GM18870 (cell line): ENCODE data around the gene E2F8.

Source experiments
- ATAC-seq: cut with Tn5 transposase; IDR thresholded peaks from one replicate; pipeline ENCODE4 v1.9.1; 2021; ENCODE audit warnings: moderate library complexity; ENCODE audit not compliant: unreplicated experiment

The E2F8 gene

DNA sequence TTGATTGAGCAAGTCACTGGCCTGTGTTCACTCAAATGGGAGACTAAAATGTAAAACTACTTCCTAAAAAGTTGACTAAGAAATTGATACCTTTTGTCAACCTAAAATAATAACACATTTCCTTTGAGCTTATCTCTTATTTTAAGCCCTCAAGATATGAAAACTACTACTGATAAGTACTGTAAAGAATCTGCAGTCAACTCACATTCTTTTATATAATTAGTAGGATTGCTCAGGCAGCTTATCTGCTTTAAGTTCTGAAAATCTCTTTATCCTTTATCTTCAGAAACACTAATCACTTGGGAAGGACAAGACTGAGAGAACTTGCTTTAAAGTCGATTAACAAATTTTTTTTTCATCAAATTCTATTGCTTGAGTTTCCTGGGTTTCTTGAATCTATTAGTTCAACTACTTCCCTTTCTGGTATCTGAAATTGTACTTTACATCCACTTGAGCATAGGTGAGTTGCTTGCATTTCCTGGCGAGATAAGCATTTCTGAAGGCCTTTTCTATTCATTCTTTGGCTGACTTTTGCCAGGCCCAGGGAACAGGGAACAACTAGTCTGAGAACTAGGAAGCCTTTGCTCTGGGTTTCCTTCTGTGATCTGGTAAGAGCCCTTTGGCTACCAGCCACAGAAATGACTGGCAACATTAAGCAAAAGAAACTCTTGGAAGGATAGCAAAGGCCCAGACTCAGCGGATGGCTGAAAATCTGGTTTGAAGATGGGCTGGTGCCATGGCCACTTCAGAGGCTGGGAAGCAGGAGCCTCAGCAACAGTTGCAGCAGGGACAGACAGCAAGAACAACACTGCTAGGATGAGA is 19.6 kb downstream of the E2F8 start:
- no peak for ATAC-seq

DNA sequence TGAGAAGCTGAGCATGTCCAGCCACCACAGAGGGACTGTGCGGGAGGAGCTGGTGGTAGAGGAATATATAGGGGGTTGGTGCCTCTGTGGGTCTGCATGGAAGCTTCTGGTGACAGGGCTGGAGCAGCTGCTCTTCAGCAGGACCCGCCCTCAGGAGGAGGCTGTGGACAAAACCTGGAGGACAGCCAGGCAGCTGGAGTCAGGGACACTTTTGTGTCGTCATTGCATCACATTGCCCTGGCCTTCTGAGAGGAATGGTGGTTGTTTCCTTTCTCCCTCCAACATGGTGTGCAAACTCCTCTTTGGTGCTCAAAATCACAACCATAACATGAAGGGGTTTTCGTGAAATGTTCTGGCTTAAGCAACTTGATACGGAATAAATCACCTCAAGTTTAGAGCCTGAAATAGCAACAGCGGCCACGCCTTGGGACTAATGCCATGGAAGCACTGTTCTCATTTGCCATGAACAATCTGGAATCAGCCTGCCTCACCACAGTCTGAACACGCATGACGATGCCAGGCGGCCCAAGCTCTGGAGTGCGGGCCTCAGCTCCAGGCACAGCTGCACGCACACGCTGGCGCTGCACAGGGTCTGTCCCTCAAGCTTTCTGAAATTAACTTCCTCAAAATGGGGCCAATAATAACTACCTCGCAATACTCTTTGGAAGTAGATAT is 21.8 kb downstream of the E2F8 start:
- no peak for ATAC-seq

DNA sequence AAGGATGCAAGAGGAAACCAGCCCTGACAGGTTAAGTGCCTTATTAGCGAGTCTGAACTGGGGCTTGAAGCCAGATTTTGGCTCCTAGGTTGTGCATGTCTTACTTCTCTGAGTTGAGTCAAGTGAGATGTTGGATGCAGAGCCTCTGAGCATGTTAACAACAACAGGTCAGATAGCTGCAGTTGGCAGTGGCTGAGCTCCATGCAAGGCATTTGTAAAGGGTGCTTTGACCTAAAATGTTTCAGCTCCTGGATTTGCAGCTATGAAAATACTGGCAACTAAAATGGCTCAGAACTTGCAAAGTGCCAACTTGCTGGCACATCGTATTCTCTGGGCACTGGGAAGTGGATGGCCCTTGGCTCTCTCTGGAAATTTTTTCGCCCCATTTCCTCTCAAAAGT is 22.5 kb downstream of the E2F8 start:
- ATAC-seq = no peak

DNA sequence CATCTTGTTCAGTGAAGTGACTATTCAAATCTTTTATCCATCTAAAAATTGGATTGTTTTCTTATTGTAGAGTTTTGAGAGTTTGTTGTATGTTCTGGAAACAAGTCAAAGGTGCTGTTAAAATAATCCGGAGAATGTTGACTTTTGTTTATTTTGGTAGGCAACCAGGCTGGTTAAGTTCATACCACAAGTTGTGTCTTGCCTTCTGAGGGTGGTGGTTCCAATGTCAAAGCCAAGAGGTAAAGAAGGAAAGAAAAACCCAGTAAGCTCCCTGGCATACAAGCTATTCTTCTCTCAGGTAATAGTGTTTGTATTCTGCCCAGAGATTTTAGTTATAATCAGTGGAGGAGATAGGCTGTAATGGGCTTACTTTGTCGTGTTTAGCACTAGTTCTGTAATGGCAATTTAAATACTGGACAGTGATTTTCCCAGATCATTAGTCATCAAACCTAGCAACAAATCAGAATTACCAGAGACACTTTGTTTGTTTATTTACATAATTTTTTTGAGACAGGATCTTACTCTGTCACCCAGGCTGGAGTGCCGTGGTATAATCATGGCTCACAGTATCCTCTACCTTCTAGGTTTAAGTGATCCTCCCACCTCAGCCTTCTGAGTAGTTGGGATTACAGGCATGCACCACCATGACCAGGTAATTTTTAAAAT is 23.9 kb downstream of the E2F8 start:
- no peak for ATAC-seq

DNA sequence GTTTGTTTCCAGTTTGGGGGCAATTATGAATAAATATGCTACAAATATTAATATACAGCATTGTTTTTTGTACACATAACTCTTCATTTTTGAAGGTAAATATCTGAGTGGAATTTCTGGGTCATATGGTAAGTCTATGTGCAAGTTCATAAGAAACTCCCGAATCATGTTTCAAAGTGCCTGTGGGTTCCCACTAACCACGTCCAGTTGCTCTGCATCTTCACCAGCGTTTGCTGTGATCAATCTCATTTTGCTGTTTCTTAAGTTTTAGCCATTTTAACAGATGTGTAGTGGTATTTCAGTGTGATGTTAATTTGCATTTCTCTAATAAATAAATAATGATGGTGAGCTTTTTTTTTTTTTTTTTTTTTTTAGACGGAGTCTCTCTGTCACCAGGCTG is 24.7 kb downstream of the E2F8 start:
- ATAC-seq = no peak

DNA sequence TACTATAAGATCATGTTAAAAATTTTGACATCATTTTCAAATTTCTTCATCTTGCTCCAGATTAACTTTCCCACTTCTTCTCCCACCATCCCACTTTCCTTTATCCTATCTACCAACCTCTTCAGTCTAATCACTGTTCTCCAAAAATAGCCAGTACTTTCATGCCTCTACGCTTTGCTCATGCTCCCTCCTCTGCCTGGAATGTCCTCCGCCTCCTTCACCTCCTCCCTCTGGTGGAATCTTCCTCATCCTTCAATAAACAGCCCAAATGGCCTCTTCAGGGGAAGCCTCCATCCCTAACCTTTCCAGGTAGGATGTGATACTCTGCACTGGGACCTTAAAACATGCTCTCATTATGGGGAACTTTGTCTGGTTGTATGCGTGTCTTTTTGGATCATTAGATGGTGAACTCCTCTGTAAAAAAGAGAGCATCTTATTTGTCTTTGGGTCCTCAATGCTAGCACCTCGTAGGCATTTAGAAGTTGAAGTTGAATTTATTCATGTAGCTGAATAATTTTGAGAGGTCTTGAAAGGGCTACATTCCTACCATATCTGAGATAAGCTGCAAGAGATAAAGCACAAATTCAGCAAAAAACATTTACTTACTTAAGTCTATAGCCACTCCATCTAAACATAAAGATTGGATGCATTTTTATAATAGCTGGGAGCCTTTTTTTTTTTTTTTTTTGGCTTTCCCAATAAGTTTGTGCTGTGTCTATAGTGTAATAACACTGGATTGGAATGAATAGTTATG is 31.0 kb downstream of the E2F8 start:
- no peak for ATAC-seq

DNA sequence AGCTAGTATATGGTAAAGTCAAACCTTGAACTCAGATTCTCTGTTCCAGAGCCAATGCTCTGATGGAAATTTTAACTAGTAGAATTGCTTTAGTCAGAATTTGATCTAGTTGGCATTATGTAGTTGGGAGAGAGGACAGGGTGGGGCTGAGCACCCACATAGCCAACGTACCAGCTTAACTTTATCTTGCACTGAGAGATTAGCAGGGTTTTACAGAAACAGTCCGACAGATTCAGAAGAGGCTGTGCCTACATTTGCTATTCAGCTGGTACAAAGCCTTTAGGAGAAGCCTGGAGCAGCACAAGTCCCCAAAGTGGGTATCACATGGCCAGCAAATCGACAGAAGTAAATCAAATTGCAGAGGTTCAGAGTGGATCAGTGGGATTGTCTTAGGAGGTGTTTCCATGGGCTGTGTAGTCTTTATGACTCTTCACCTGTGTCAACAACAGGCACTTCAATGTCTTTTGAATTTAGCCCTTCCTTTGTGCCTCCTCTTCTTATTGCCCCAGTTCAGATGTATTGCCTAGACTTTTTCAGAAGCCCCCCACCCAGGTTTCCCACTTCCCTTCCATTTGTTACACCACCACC is 31.7 kb downstream of the E2F8 start:
- no peak for ATAC-seq

DNA sequence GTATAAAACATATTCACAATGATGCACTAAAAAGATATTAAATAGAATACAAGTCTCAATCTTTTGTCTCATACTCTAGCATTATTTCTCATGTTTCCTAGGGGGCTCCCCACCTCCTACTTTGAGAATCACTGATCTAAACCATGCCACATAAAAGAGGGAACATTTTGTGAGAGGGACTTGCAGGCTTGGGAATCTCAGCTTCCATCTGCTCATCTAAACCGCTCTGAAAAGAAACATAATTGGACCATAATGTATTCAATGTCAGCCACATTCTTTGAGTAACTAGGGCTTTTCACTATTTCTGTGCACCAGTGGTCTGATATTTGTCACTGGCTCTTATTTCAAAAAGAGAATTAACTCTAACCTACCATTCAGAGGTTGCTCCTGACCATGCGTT is 32.6 kb downstream of the E2F8 start:
- ATAC-seq = no peak

DNA sequence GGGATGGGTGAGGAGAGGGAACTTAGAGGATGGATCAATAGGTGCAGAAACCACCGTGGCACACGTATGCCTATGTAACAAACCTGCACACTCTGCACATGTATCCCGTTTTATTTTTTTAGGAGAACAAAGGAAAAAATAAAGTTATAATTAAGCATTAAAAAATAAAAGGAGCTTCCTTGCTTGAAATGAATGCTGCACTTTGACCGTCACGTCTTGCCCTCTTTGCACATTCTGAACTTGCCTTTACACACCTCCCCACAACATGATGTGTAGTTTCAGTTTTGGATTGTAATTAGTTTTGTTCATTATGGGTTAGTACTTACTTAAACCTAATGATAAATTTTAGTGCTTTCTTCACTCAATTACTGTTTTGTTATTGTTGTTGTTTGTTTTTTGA is 35.9 kb downstream of the E2F8 start:
- no peak for ATAC-seq

DNA sequence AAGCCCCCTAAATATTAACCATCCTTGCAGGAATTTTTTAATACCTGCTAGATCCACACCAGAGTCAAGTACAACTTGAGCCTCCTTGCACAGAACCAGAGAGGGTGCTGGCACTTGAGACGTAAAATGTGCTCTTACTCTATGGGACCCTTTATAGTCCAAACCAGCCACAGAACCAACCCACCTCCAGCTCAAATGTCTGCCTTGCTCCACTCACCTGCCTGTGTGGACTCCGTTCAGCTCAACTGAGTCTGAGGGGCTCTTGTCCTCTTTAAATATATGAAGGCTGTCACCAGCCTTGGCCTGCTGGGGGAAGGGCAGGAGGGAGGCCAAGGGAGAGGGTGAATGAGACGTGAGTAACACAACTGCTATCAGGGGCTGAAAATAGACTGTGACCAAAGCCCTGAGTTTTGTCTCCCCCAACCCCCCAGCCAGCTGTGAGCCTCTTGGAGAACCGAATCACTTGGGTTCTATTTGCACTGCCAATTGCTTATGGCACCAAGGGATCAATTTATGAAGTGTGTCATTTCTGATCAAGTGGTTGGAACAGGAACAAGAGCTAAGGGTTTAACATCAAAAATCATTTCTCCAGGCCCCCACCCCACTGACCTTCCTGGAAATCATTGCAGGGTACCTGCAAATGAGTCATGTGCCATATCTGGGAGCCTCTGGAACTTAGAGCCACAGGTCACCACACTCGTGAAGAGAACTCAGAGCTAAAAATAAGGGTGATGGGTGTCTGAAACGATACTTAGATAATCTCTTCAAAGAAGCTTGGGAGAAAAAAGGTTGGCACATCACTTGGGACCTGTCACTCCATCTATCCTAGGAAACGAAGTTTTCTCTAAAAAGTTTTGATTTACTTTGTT is 38.8 kb downstream of the E2F8 start, which contains the start of gene CSRP3:
Gene CSRP3 (minus strand): TSS at position 247 of the 869 bp plus-strand sequence. CDS start 9,535 bp downstream, outside the sequence.
- no peak for ATAC-seq

DNA sequence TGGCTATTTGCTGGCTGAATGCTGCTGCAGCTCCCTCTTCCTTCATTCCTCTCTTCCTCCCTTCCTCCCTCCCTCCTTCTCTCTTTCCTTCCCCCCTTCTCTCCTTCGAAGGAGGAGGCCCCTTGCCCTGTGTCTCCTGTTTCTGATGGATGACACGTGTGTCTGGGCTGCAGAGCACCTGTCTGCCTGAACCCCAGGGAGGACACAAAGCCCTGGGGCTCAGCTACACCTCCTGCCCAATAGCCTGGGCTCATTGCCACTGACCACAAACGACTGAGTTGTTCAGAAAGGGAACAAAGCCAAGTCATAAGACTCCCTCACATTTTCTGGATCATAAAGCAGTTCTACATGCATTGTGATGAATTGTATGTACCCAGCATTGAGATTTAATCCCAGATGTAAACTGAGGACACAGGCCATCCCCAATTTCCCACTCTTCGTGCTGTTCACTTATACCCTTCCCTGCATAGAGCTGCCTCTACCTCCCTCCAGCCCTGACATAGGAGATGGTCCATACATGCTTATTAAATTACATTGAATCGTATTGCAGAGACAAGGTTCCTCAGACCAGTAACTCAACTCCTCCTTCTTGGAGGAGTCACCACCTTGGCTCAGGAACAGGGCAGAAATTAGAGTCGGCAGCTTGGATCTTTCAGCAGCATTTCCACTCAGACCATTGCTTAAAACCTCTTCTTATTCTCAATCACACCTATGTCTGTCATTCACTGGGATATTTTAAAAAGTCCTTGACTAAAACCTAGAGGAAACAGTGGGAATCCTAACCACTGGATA is 40.1 kb downstream of the E2F8 start:
- no peak for ATAC-seq

DNA sequence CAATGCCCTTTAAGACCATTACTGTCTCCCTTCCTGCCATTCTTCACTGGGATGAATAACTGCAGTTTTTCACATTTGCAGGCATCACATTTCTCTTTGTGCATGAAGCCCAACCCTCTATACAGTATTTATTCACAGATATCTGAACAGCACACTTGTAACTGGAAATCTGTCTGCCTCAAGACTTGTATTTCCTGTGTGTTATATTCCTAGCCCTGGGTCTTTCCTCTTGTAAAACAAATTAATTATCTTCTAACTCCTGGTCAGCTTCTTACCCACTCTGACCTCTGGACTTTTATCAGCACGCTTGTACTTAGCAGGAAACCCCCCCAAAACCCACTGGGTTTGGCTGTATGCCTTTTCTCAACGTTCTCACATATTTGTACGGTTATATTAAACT is 41.0 kb downstream of the E2F8 start:
- ATAC-seq = no peak

DNA sequence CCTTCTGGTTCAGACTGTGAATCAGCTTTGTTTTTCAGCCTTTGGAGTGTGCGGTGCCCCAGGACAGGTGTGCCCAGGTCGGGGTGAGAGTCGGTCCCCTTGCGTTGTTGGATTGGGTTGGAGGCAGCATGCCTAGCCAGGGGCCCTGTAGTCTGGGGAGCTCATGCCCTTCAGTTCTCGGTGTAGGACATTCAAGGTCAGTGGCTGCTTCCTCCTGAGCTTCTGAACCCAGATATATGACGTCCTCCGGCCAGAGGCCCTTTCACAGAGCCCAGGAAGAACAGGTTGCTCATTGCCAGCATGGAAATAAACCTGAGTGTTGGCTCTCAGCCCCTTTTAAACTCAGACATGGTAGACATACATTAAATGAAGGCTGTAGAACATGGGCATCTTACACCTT is 41.7 kb downstream of the E2F8 start:
- no peak for ATAC-seq

DNA sequence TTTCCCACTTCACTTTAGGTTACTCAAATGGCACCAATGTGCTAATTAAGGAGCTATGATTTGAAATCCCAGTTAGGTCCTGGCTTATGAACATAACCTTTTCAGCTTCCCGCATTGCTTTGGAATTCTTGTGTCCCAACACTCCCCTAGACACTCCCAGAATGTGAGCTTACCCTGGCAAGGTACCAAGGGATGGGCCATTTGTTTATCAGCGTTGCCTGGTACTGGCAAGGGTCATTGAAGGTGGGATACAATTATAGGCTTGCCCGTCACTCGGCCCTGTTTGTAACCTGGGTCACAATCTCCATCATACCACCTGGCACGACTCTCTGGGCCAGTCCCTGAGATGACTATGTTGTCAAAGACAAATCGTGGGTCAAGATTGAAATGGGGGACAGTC is 44.3 kb downstream of the E2F8 start:
- ATAC-seq = no peak

DNA sequence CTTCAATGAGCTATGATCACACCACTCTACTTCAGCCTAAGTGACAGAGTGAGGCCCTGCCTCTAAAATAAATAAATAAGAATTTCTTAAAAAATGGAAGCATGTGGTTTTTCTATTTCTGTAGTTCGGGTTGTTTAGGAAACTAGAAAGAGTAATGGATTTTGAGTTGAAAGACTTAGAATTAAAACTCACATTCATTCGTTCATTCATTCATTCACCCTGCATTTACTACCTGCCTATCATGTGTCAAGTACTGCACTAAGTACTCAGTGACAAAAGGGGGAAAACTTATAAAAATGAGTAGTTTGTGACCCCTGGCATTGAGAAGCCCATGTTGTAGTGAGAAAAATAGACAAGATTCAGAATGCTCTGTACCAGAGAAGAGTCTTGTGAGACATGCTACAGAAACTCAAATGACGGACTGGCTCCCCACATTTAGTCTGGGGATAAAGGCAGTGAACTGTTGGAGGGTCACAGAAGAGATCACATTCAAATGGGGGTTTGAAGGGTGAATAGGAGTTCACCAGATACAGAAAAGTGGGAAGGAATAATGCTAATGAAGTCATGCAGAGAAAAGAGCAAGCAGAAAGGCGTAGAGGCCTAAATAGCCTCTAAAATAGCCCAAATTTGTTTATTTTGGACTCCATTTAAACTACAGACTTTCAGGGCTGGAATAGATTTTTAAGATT is 46.0 kb downstream of the E2F8 start:
- ATAC-seq = no peak

DNA sequence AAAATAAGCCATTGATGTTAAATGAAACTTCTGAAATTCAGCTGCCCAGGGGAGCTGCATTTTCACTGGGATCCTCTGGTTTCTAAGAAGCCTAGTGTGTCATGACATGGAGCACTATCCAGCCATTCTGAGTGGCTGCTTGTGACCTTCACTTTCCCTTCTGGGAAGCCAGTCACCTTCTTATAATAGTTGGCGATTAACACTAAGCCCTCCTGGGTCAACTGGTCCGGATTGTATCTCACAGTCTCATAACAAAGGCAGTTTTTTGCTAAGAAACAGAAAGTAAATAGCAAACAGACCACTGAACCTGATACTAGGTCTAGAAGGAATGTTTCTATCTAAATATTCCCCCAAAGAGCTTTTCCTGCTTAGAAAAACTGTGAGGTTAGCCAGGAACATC is 46.8 kb downstream of the E2F8 start:
- no peak for ATAC-seq

DNA sequence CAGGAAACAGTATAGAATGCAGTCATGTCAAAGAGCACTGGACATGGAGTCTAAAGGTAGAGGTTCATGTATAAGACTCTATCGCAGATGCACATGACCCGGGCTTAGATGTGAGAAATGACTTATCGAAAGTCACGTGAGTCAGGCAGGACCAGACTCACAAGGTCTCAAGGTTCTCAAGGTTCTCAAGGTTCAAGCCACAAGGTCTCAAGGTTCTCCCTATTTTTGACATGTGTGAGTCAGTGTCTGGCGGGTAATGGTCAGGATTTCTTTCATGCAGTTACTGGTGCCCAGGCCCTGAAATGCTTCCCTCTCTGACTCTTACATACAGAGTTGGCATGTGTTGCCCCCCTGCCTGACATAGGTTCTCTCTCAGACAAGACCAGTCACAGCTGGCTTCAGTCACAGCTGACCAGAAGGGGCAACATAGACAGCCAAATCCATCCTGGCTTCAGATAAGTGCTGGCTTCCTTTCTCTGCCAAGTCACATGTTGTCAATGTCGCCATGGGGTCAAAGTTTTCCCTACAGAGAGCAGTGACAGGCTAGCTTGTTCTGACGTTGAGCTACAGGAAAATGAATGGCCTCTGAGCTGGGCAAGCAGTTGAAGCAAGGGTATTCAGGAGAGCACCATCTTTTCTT is 49.1 kb downstream of the E2F8 start:
- ATAC-seq = no peak

DNA sequence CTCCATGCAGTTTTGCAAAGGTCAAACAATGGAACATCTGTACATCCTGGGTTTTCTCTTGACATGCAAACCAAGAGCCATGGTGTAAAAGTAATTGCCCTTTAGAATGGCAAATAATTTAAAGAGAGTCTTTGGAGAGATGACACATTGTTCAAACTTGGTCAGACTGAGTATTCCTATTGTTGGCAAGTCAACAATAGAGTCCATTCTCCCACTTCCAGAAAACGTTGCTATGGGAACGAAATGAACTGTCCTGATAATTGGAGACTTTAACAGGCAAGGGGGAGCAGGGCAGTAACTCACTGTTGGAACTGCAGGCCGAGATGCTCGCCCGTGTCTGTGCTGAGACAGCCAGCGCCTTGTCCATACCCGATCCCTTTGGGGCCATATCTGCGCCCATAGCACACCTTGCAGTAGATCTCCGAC is 52.9 kb downstream of the E2F8 start:
- no peak for ATAC-seq
